HG02981 (cell line): ENCODE data around the gene CAPZB.

Experiments
- ATAC-seq: cut with Tn5 transposase; IDR thresholded peaks from one replicate; pipeline ENCODE4 v1.9.1; 2021; ENCODE audit warnings: mild to moderate bottlenecking, moderate library complexity; ENCODE audit not compliant: unreplicated experiment

The CAPZB gene

DNA sequence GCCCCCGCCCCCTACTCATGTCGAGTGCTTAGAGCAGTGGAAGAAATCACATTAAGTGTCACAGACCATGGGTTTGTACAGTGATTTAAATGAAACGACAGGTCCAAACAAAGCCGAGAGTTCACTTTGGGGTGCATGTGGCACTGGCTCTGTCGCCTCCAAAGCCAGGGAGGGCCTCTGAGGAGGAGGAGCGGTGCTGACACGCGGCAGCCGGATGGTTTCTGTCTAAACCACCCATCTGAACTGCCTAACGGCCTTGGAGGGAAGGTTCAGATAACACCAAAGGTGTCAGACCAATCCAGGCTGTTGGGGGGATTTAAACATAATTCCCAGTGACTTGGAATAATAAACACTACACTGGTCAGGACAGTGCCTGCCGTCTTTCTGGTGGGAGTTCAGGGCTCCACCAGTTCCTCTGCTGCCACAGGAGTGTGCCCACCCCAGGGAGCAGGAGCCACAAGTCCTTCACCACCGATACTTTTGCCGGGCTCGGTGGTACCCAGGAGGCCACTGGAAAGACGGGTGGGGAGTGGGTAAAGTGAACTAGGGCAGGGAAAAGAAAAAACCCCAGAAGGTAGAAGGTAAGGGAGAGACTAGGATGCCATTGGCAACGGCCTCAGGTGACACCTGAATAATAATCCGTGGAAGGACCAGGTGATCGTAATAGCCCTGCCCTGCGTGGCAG is 95.0 kb downstream of the CAPZB start:
- peak; percentile 5 for ATAC-seq

DNA sequence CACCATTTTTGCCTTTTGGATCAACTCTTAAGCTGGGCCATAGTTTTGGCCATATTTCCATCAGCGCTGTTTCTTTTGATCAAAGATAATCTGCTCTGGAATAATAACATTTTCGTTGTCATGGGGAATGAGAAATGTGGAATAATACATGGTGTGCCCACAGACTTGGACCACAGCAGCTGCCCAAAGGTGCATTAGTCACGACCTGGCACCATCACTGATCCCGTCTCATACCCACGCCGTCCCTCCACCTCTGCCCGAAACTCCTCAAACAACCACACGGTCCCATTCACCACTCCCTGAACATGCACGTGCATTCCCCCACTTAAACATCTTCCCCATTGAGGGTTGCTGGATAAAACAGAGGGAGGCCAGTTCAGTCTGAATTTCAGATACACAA is 96.4 kb downstream of the CAPZB start:
- no peak for ATAC-seq

DNA sequence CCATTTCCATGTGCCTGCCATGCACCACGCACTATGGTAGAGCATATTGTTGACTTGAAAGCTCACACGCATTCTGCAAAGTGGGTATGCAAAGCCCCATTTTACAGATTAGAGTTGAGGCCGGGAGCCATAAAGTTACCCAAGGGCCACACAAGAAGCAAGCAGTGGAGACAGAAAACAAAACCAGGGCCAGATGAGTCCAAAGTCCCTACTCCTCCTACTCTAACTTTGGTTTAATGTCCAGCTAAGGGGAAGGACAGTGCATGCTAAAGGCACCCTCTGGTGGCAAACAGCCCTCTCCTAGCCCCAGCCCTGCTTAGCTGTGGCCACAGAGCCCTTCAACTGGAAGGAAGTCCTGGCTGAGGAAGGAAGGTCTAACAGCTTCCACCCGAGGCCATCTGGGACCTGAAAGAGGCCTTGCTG is 98.3 kb downstream of the CAPZB start:
- no peak for ATAC-seq

DNA sequence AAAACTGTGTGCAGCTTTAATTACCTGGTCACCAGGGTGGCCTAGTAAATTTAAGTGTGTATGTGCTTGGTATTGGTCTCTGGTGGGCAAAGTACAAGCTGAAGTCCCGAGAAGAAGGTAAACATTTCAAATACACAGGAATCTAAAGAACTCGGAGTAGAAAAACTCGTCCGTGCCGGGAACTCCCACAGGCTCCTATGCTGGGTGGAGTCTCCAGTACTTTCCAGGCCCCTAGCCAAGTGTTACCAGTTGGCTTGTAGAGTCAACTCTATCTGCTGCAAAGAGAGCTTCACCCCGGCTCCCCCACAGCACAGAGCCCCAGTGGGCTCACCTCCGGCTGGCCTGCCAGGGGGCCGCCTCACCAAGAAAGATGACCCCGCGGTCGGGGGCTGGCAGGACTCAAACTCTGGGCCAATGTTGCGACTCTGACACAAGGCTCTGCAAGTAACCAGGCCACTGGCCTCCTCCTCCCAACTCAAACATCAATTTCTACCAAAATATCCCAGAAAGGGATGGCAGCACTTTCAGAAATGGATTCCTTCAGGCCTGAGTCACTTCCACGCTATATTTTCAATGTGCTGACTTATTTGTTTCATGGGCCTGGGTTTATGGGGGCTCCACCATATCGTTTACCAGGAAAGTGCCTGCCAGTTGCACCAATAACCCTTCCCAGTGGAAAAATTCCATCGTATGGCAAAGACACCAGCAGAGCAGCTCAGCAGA is 99.3 kb downstream of the CAPZB start:
- ATAC-seq: no peak

DNA sequence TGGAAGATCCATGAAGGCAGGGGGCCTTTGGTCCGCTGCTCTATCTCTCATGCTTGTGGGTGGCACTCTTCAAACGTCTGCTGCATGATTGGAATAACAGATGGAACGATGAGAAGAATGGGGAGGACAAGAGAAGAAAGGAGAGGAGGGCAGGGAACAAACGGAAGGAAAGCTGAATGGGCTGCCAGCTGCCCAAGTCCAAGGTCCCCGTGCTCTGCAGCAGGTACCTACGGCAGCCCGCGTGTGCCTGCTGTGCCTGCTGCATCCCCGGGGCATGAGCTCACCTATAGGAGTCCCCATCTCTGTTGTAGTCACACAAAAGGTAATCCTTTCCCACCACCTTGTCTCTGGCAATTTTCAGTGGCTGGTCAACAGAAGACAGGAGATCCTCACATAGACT is 100.1 kb downstream of the CAPZB start:
- no peak for ATAC-seq

DNA sequence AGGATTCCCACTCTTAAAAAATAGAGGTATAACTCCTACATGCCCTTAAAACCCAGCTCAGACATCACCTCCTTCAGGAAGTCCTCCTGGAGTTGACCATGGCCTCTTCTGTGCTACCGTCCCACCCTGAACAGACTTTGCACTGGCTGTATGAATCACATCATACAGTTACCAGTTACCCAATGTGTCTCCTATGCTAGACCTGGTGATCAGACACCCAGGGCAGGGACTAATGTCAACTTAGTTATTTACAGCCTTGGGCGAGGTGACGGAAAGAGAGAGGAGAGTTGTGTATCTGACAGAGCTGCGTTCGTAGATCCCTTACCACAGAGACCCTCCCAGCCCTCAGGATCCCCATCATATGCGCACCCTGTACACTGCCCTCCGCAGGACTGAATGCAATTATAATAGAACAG is 100.6 kb downstream of the CAPZB start:
- ATAC-seq: no peak

DNA sequence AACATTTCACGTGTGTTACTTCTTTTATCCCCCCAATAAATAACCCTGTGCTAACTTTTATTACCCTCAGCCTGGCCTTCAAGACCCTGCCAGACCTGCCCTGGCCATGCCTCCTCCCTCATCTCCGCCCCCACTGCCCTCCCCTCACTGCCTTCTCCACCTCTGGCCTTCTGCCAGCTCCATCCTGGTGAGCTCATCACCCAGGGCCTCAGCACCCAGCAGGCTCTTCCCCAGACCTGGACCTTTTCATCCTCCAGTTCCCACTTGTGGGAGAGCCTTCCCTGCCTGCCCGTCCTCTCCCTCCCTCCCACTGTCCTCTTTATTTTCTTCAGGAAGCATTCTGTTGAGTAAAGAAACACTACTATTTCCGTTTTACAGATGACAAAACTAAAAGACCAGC is 101.2 kb downstream of the CAPZB start:
- no peak for ATAC-seq

DNA sequence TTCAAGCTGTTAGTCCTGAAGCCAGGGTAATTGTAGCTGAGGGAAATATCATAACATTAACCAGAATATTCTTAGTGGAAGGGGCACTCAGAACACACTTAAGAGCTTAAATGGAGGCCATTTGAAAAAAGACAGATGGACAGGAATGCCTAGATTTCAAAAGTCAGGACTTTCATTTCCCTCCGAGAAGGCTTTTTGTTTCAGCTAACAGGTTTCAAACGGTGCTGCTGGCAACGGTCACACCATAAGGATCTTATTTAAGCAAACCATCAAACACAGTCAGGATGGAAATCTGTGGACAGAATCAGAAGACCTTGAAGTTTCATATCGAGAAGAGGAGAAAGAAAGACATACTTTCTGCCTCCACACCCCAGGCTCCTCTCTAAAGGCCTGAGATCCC is 103.1 kb downstream of the CAPZB start:
- no peak for ATAC-seq

DNA sequence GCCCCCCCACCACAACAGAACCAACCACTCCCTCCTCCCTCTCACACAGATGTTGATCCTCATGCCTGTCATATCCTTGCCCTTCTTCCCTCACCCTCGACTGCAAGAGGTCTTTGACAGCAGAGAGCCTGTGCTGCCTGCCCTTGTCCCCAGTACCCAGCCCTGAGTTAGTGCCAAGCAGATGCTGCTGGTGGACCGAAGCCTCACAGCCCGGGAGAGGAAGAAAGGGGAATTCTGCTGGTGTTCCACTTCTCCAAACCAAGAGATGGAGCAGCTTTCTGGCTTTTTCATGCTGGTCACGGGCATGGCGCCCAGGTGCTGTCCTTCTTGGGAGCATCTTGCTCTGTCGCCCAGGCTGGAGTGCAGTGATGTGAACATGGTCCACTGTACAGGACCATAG is 104.1 kb downstream of the CAPZB start:
- ATAC-seq: no peak

DNA sequence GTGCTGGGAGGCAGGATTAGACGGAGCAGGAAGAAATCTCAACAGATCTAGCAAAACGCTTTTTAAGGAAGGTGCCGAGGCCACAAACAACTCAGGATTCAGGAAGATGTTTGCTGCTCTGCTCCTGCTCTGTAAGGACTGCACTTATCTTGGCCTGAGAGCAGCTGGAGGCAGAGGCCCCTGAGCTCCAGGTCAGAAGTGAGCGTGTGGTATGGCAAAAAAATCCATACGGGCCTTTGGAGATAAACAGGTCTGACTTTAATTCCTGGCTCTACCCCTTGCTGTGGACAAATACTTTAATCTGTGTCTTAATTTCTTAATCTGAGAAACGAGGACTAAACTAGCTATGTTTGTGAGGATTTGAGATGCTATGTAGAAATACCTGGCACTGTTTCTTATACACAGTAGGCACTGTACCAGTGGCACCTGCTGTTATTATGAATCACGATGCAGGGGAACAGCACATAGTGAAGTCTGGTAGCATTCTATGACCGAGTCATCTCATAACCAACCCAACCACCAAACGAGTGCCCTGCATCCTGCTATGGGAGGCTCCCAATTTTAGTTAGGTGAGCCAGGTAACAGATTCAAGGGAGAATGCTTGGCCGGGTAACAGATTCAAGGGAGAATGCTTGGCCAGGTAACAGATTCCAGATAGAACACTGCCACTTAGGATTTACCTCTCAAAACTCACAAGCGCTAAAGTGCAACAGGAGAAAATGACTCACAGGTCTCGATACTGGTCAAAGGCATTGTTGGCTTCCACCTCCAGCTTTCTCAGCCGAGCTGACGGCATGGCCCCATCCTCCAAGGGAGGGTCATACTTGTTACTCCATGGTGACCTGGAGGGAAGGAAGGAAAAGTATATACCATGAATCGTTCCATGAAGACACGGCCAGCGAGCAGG is 107.3 kb downstream of the CAPZB start:
- ATAC-seq: no peak

DNA sequence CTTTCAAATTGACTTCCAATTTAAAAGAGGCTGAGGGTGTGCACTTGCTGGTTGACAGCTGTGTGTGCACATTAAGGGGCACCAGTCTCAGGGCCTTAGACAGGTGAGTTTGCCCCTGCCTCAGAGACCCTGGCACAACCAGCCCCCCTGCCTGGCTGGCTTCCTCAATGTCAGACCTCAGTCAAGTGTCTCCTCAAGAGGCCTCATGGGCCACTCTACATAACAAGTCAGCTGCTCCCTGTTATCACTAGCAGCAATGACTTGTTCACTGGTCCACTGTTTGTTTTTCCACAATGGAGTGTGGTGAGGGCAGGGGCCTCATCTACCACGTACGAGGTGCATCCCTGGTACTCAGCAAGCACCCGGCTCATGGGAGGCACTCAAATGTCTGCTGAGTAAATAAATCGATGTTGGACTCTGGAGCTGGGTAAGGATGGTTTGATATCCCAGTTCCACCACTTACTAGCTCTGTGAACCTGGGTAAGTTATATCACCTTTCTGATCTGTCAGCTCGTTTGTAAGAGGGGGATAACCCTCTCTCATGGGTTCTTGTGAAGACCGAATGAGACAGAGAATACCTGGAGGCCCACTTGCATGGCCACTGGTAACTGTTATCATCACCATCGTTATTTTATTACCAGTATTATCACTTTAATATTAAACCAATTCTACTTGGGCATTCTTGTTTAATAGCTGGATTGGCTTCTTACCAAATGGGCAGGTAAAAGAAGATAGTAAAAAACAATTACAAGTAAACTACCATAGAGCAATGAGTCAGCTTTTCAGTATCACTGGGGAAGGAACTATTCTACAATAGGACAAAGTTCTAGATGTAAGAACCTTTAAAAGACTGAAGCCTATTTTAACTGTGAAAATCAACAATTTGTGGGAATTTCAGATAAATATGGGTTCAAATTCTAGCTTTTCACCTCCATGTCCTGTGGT is 108.6 kb downstream of the CAPZB start:
- ATAC-seq: no peak

DNA sequence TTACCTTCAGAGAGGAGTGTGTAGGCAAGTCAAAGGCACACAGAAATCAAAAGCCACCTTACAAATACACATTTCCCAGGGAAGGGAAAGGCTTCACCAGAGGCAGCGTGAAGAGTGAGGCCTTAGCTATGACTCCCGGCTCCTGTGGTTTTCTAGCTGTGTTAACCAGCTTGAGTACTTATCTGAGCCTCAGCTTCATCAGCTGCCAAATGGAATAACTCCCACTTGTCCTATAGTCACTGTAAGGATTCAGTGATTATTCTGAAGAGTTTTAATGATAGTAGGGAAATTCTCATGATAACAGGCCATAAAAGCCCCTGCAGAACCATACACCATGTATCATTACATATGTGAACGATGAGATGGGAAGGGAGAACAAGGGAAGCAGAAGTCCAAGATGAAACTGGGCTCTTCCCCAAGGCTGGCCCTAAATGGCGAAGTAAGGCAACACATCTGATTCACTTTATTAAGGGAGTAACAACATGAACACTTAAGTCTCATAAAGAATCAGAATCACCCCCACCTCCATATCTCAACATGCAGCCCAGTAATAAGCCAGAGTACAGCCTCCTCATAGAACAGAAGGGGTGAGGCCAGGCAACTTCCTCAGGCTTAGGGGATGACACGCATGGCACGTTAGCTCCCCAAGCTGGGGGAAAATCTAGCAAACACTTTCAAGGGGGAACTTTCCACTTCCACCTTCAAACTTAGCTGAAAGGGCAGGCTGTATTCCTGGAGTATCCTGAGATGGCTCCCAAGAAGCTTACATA is 109.5 kb downstream of the CAPZB start:
- ATAC-seq: no peak

DNA sequence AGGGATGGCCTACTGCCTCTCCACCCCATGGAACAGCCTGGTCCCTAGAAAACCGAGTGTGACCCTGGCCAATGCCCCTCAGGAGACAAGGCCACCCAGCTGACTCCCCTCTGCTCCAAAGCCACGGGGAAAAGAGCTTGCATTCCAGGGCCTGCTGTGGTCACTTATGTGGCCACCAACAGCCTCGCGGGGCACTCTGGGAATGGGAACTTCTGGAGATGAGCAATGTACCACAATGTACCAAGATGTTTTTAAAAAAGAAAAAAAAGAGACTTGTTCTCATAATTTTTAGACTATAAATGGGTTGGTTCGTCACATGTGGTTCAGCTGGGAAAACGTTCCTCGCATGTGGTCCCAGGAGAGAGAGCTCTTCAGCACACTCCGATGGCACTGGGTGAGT is 110.4 kb downstream of the CAPZB start:
- ATAC-seq: no peak

DNA sequence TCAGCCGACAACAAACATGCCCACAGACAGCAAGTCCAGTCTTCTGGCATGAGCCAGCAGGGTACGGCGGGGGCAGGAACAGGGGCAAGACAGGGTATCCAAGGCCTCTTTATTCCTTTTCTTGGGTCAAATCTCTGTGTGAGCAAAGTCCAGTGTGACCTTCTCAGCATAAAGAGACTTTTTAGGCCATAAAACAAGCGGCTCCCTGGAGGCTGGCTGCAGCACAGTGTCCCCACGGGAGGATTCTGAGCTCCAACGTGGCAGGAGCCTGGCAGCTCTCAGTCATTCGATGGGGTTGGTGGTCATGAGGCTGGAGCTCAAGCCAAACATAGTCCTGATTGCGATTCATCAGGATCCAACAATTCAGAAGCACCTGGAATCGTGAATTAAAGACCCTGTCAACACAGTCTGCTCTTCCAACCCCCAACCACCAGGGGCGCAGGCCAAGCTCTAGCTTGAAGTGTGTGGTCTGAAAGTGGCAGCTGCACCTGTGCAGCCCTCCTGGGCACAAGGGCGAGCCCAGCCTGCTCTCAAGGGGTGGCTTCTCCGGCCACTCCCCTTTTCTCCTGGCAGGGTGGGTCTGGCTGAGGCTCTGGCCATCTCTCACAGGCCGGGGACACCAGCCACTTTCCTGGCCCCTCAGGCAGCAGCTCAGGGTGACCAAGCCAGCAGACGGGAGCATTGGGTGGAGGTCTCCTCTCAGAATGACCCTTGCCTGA is 111.1 kb downstream of the CAPZB start:
- no peak for ATAC-seq

DNA sequence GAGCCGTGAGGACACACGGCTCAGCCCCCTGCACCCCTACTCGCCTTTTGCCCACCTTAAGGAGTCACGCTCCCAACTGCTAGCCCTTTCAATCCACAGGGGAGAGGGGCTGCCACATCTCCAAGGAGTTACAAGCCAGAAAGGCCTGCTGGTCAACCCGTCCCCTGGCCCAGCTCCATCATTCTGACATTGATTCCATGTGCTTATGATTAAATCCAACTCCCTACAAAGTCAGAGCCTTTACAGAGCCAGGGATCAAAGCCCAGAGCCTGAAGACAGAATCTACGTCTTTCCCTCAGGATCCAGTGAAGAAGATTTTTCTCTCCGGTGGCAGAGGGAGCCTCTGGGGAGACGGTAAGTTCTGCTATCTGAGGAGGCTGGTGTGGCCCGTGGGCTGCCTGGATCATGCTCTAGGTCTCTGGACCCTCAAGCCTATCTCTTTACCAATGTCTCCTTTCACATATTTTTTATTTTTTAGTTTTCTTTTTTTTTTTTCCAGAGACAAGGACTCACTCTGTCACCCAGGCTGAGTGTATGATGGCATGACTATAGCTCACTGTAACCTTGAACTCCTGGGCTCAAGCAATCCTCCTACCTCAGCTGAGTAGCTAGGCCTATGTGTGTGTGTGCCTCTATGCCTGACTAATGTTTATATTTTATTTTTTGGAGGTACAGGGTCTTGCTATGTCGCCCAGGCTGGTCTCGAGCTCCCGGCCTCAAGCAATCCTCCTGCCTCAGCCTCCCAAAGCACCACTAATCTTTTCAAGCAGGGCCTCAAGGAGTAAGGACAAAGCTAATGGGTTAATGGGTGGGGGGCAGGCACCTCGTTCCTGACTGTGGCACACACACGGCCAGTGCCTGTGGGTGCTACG is 111.9 kb downstream of the CAPZB start:
- no peak for ATAC-seq

DNA sequence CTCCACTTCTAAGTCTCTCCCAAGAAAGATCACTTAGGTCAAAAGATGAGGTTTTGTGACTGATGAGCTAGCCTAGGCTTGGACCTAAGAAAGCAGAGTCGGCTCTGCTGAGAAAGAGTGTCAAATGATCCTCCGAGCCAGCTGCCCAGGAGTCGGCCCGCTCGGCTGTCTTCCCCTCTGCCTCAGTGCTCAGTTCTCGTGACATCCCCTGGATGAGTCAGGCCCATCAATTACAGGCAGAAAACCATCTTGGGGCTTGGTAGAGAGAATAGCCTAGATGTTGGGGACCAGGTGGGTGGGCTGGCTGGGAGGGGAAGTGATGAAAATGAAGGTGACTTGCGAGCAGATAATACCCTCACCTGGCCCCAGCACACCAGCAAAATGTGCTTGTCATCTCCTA is 112.7 kb downstream of the CAPZB start:
- no peak for ATAC-seq

DNA sequence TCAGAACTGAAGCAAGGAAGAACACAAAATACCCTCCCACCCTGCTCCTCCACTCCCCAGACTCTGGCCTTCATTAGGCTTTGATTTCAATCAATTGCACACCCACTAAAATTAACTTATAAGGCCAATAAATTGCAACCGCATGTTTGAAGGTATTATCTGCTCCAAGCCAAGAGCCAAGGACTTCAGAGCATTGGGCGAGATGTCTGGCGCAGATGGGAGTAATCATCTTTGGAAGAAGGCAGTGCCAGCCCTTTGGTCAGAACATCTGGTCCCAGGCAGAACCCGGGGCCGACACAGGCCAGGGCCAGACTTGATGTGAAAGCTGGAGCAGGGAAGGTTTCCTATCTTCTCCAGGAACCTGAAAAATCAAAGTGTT is 113.2 kb downstream of the CAPZB start:
- ATAC-seq: no peak
